OCI-LY7 (cell line): ENCODE results near the gene RBM39. TPM values are rescaled to one million over a fixed set of nuclear protein-coding genes. Genes with fewer than 3 reads are reported as not detected.

ENCODE experiments used
- BruUV-seq: library from RNA; stranded (reverse); fragments of 400-500 nt; replicated peaks from 2 replicates; lab custom pipeline; 2021; lab: Mats Ljungman, UMichigan
- CTCF ChIA-PET: fragments of 300-600 bp; sonication (Branson Sonifier 250); formaldehyde crosslinking; loops from one replicate; lab custom pipeline; 2022; ENCODE audit warnings: antibody characterized with exemption; ENCODE audit not compliant: unreplicated experiment; lab: Charles Lee
- POLR2A ChIA-PET: fragments of 300-600 bp; sonication (Branson Sonifier 250); formaldehyde crosslinking; loops from one replicate; lab custom pipeline; 2022; ENCODE audit warnings: antibody characterized with exemption; lab: Charles Lee
- DNase-seq: peaks from one replicate; pipeline ENCODE4 v3.0.0-alpha.2; 2015; ENCODE audit warnings: low spot score
- H2AFZ ChIP-seq: fragments of 200-600 bp; sonication (generic), shearing (Covaris generic); 2 replicates; pipeline ENCODE4 v1.6.1; 2014; ENCODE audit warnings: mild to moderate bottlenecking, antibody characterized with exemption, low read length, moderate library complexity
- H3K27ac ChIP-seq: fragments of 200-600 bp; sonication (generic); 2 replicates; pipeline ENCODE4 v1.5.1; 2014; ENCODE audit warnings: mixed run types, low read depth, mild to moderate bottlenecking, moderate library complexity, low read length, inconsistent platforms; ENCODE audit not compliant: poor library complexity, severe bottlenecking
- H3K36me3 ChIP-seq: fragments of 200-600 bp; sonication (generic); 2 replicates; pipeline ENCODE4 v1.6.1; 2014; ENCODE audit warnings: mild to moderate bottlenecking, antibody characterized with exemption, low read length, moderate library complexity, mixed read lengths; ENCODE audit not compliant: insufficient read depth
- H3K4me1 ChIP-seq: fragments of 200-600 bp; sonication (generic); 2 replicates; pipeline ENCODE4 v1.5.1; 2014; ENCODE audit warnings: mild to moderate bottlenecking, low read length; ENCODE audit not compliant: insufficient read depth, poor library complexity, severe bottlenecking
- H3K4me2 ChIP-seq: fragments of 200-600 bp; sonication (generic); 2 replicates; pipeline ENCODE4 v1.6.1; 2014; ENCODE audit warnings: mild to moderate bottlenecking, low read length
- H3K4me3 ChIP-seq: fragments of 200-600 bp; sonication (generic); 2 replicates; pipeline ENCODE4 v1.5.1; 2014; ENCODE audit warnings: mild to moderate bottlenecking, low read depth, low read length; ENCODE audit not compliant: poor library complexity, severe bottlenecking
- H3K79me2 ChIP-seq: fragments of 200-600 bp; sonication (generic); 2 replicates; pipeline ENCODE4 v1.6.1; 2016; ENCODE audit warnings: low read depth, mild to moderate bottlenecking, low read length, moderate library complexity, mixed read lengths; ENCODE audit not compliant: insufficient read depth
- H3K9me2 ChIP-seq: fragments of 200-600 bp; sonication (generic); 2 replicates; pipeline ENCODE4 v1.6.1; 2016; ENCODE audit warnings: mild to moderate bottlenecking, low read length, mixed read lengths; ENCODE audit not compliant: insufficient read depth
- H3K9me3 ChIP-seq: fragments of 200-600 bp; sonication (generic); 2 replicates; pipeline ENCODE4 v1.6.1; 2014; ENCODE audit warnings: mild to moderate bottlenecking, mixed run types, low read length, mixed read lengths
- H4K20me1 ChIP-seq: fragments of 200-600 bp; sonication (generic); 2 replicates; pipeline ENCODE4 v1.6.1; 2014; ENCODE audit warnings: mild to moderate bottlenecking, antibody characterized with exemption, low read length, moderate library complexity, mixed read lengths; ENCODE audit not compliant: insufficient read depth
- EZH2phosphoT487 ChIP-seq: fragments of 200-600 bp; sonication (generic); IDR thresholded peaks from 2 replicates; pipeline ENCODE4 v1.6.1; 2018; ENCODE audit warnings: low read depth, borderline replicate concordance, mild to moderate bottlenecking, mixed run types, antibody characterized with exemption, low read length, moderate library complexity, mixed read lengths
- intact Hi-C: fragments of 100-400 bp; cut with micrococcal nuclease; formaldehyde crosslinking; loops from one replicate; pipeline ENCODE4 v1.10.0; 2022; ENCODE audit not compliant: unreplicated experiment
- total RNA-seq, 2 experiments: library from RNA; depleted of rRNA in 1 of 2; stranded (reverse); fragments of >200 nt in 1 of 2; shearing (Covaris generic) in 1 of 2; gene quantifications; 2 replicates each; pipeline ENCODE4 v1.2.3, GENCODE V29; 2014 to 2022
- TF ChIP-seq, protein P1 (sequence below): fragments of 200-600 bp; sonication (generic); conservative IDR thresholded peaks from 2 replicates; pipeline ENCODE4 v1.5.1; 2014; ENCODE audit warnings: mild to moderate bottlenecking, antibody characterized with exemption, low read length, moderate library complexity, mixed read lengths

Gene RBM39
- total RNA-seq, 2 experiments from 2014 or later = 346 to 431 TPM

DNA sequence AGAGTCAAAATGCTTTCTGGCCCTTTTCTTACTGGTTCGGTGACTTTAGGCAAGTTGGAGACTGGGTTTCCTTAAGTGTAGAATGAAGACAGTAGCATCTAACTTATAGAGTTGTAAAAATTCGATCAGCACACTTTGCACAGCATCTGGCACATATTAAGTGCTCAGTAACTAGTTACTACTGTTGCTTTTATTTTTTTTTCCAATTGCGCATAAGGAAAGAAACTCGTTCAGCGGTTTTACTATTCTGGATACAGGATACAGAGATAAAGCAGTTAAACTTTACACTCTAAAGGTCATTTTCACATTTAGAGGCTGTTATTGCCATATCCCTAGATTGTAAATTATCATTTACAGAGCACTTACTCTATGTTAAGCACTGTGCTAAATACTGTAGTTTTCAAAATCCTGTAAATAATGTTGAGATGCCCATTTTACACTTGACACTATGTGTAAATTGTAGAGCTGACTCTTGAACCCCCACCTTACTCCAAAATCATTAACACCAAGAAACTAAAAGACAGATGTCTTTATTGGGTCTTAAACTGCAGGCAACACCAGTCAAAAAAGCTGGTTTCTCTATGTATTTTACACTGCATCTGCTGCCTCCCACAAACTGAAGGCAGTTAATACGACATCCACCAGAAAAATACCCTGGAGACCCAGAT, 42.0 kb downstream of the RBM39 start:
- Histone ChIP-seq H3K27ac (peak overlapping the region; percentile 74), H3K4me3 (peak overlapping the region; percentile 87), H4K20me1 (peaks cover 4% of the 10 kb centered on the region; the same call in 1 of the 2 replicates), H3K79me2 (peaks cover 31% of the 10 kb centered on the region; the same call in 1 of the 2 replicates), H3K9me3 (no peaks in the 10 kb centered on the region), H3K4me2 (peak overlapping the region; percentile 74), H3K36me3 (peaks cover 62% of the 10 kb centered on the region), H3K4me1 (peaks cover 23% of the 10 kb centered on the region), H2AFZ (peak overlapping the region; percentile 82; the same call in 1 of the 2 replicates), H3K9me2 (no peaks in the 10 kb centered on the region)
- TSS peak; percentile 83 for BruUV-seq
- intact Hi-C loops = loop anchor here (1.0 to 5.0 kb wide), 6 partner anchors 37 to 238 kb away; partner anchors contain the start of gene SPAG4
- ChIA-PET CTCF (interaction anchor here (0.6 kb wide), 1 partner anchor 99 kb away, joined by 3 read pairs; no protein-coding TSS in a partner anchor), POLR2A (interaction anchor here (0.6 to 1.8 kb wide), 5 partner anchors 9 to 264 kb away, joined by 3 to 4 read pairs (median 3); no protein-coding TSS in a partner anchor)
- peak; percentile 13 for DNase-seq
- TF ChIP-seq, protein P1, sequence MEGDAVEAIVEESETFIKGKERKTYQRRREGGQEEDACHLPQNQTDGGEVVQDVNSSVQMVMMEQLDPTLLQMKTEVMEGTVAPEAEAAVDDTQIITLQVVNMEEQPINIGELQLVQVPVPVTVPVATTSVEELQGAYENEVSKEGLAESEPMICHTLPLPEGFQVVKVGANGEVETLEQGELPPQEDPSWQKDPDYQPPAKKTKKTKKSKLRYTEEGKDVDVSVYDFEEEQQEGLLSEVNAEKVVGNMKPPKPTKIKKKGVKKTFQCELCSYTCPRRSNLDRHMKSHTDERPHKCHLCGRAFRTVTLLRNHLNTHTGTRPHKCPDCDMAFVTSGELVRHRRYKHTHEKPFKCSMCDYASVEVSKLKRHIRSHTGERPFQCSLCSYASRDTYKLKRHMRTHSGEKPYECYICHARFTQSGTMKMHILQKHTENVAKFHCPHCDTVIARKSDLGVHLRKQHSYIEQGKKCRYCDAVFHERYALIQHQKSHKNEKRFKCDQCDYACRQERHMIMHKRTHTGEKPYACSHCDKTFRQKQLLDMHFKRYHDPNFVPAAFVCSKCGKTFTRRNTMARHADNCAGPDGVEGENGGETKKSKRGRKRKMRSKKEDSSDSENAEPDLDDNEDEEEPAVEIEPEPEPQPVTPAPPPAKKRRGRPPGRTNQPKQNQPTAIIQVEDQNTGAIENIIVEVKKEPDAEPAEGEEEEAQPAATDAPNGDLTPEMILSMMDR = no peak
- no peak for TF ChIP-seq EZH2phosphoT487

- peaks cover 59% of the 10 kb centered on the region for H3K36me3 ChIP-seq
- no TSS peak for BruUV-seq
- H4K20me1 ChIP-seq = peaks cover 4% of the 10 kb centered on the region; the same call in 1 of the 2 replicates
- H2AFZ ChIP-seq = peak within 1 kb of the TSS; percentile 82
- peak within 1 kb of the TSS; percentile 87 for H3K4me3 ChIP-seq
- H3K9me3 ChIP-seq = no peaks in the 10 kb centered on the region
- intact Hi-C loops = loop anchor here (1.0 to 5.0 kb wide), 5 partner anchors 82 to 237 kb away; partner anchors contain the start of gene SPAG4
- peak; percentile 92 for DNase-seq
- TF ChIP-seq, protein P1 = peak; percentile 44; the same call in 1 of the 2 replicates
- no peak for TF ChIP-seq EZH2phosphoT487
- H3K4me2 ChIP-seq = peak within 1 kb of the TSS; percentile 74
- H3K9me2 ChIP-seq = no peaks in the 10 kb centered on the region
- peaks cover 23% of the 10 kb centered on the region for H3K4me1 ChIP-seq
- CTCF ChIA-PET = interaction anchor here (0.6 kb wide), 2 partner anchors 83 to 248 kb away, joined by 3 to 6 read pairs; partner anchors contain the start of gene SPAG4
- H3K27ac ChIP-seq = peak within 1 kb of the TSS; percentile 74
- POLR2A ChIA-PET = interaction anchor here (0.6 to 1.8 kb wide), 3 partner anchors 10 to 265 kb away, joined by 3 to 4 read pairs (median 3); no protein-coding TSS in a partner anchor
- H3K79me2 ChIP-seq = peaks cover 31% of the 10 kb centered on the region; the same call in 1 of the 2 replicates
These were observed 42.7 kb downstream of the RBM39 start, which contains the start of the genes NFS1 and ROMO1 for GRCh38 chr20:35699127-35699956. NFS1 (minus strand) TSS chr20:35699352; CDS start chr20:35699288, 64 bp downstream. ROMO1 (plus strand) TSS chr20:35699405; CDS start chr20:35699633, 228 bp downstream.
